Measurements from ENCODE around the gene PHKB. TPM values are rescaled to one million over a fixed set of nuclear protein-coding genes. Genes with fewer than 3 reads are reported as not detected.

PHKB gene
- polyA plus RNA-seq, 1 donor, result 73.3 TPM

GRCh38 chr16:47481698-47482374 lies 20.7 kb downstream of the PHKB start:
- Histone ChIP-seq H3K4me1 (ENCODE audit: control insufficient read depth, insufficient read depth, low read length) (no peaks in the 10 kb centered on the region), H3K36me3 (ENCODE audit: control insufficient read depth, insufficient read depth, low read length) (peaks cover 2% of the 10 kb centered on the region), H3K4me3 (ENCODE audit: low read length) (no peak overlapping the region), H3K27me3 (ENCODE audit: control insufficient read depth, insufficient read depth, low read length) (no peaks in the 10 kb centered on the region), H3K27ac (ENCODE audit: low read length) (no peak overlapping the region), H3K9me3 (ENCODE audit: control insufficient read depth, low read depth, low read length) (no peaks in the 10 kb centered on the region)
- no CpG with 5 or more reads among the region's 6 CpGs for WGBS (ENCODE audit: insufficient coverage, low lambda C conversion rate)
- DNase-seq, result no peak

GRCh38 chr16:47483616-47484015 lies 22.5 kb downstream of the PHKB start:
- H3K36me3 ChIP-seq (ENCODE audit: control insufficient read depth, insufficient read depth, low read length), result peaks cover 2% of the 10 kb centered on the region
- H3K9me3 ChIP-seq (ENCODE audit: control insufficient read depth, low read depth, low read length), result peaks cover 2% of the 10 kb centered on the region
- DNase-seq, result no peak
- no peak overlapping the region for H3K4me3 ChIP-seq (ENCODE audit: low read length)
- no peaks in the 10 kb centered on the region for H3K27me3 ChIP-seq (ENCODE audit: control insufficient read depth, insufficient read depth, low read length)
- no peaks in the 10 kb centered on the region for H3K4me1 ChIP-seq (ENCODE audit: control insufficient read depth, insufficient read depth, low read length)
- no CpG with 5 or more reads among the region's 2 CpGs for WGBS (ENCODE audit: insufficient coverage, low lambda C conversion rate)
- no peak overlapping the region for H3K27ac ChIP-seq (ENCODE audit: low read length)

GRCh38 chr16:47486856-47487255 lies 25.7 kb downstream of the PHKB start:
- H3K4me3 ChIP-seq (ENCODE audit: low read length), result no peak overlapping the region
- no peak overlapping the region for H3K27ac ChIP-seq (ENCODE audit: low read length)
- H3K4me1 ChIP-seq (ENCODE audit: control insufficient read depth, insufficient read depth, low read length), result no peaks in the 10 kb centered on the region
- H3K9me3 ChIP-seq (ENCODE audit: control insufficient read depth, low read depth, low read length), result peaks cover 7% of the 10 kb centered on the region
- no peaks in the 10 kb centered on the region for H3K27me3 ChIP-seq (ENCODE audit: control insufficient read depth, insufficient read depth, low read length)
- no peaks in the 10 kb centered on the region for H3K36me3 ChIP-seq (ENCODE audit: control insufficient read depth, insufficient read depth, low read length)
- DNase-seq, result no peak

- 100% methylated on average over 1 of the region's 3 CpGs for WGBS (ENCODE audit: insufficient coverage, low lambda C conversion rate)
- H3K9me3 ChIP-seq (ENCODE audit: control insufficient read depth, low read depth, low read length), result peaks cover 11% of the 10 kb centered on the region
- H3K27me3 ChIP-seq (ENCODE audit: control insufficient read depth, insufficient read depth, low read length), result no peaks in the 10 kb centered on the region
- no peak for DNase-seq
- no peaks in the 10 kb centered on the region for H3K4me1 ChIP-seq (ENCODE audit: control insufficient read depth, insufficient read depth, low read length)
- no peak overlapping the region for H3K4me3 ChIP-seq (ENCODE audit: low read length)
- no peak overlapping the region for H3K27ac ChIP-seq (ENCODE audit: low read length)
- H3K36me3 ChIP-seq (ENCODE audit: control insufficient read depth, insufficient read depth, low read length), result no peaks in the 10 kb centered on the region
Measured at GRCh38 chr16:47488051-47488450, 26.9 kb downstream of the PHKB start.

- peaks cover 11% of the 10 kb centered on the region for H3K9me3 ChIP-seq (ENCODE audit: control insufficient read depth, low read depth, low read length)
- H3K4me3 ChIP-seq (ENCODE audit: low read length), result no peak overlapping the region
Measured at GRCh38 chr16:47490471-47490870, 29.3 kb downstream of the PHKB start.

DNA sequence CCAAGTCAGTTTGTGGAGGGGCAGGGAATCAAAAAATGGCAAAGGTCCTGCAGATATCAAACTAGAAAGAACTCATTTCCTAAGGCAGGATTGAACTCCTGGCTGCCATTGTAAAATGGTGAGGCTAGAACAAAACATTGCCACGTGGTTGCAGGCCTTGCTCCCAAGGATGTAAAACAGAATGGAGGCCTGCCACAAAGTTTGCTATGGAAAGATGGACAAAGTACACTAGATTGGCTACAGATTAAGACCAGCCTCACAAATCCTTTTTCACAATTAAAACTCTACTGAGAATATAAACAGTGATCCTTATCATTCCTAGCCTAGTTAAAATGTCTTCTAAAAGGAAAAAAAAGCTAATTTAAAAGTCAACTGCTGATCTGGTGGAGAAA lies 30.9 kb downstream of the PHKB start:
- no peak for DNase-seq
- WGBS (ENCODE audit: insufficient coverage, low lambda C conversion rate), result no CpG with 5 or more reads among the region's 1 CpG
- Histone ChIP-seq H3K36me3 (ENCODE audit: control insufficient read depth, insufficient read depth, low read length) (no peaks in the 10 kb centered on the region), H3K4me3 (ENCODE audit: low read length) (no peak overlapping the region), H3K27ac (ENCODE audit: low read length) (no peak overlapping the region), H3K4me1 (ENCODE audit: control insufficient read depth, insufficient read depth, low read length) (no peaks in the 10 kb centered on the region), H3K27me3 (ENCODE audit: control insufficient read depth, insufficient read depth, low read length) (no peaks in the 10 kb centered on the region), H3K9me3 (ENCODE audit: control insufficient read depth, low read depth, low read length) (peaks cover 11% of the 10 kb centered on the region)

More at GRCh38 chr16:47490471-47490870, 29.3 kb downstream of the PHKB start:
- no peak for DNase-seq
- H3K36me3 ChIP-seq (ENCODE audit: control insufficient read depth, insufficient read depth, low read length), result no peaks in the 10 kb centered on the region
- H3K4me1 ChIP-seq (ENCODE audit: control insufficient read depth, insufficient read depth, low read length), result no peaks in the 10 kb centered on the region
- H3K27me3 ChIP-seq (ENCODE audit: control insufficient read depth, insufficient read depth, low read length), result no peaks in the 10 kb centered on the region
- no peak overlapping the region for H3K27ac ChIP-seq (ENCODE audit: low read length)

GRCh38 chr16:47492428-47493377 lies 31.6 kb downstream of the PHKB start:
- Histone ChIP-seq H3K36me3 (ENCODE audit: control insufficient read depth, insufficient read depth, low read length) (no peaks in the 10 kb centered on the region), H3K27me3 (ENCODE audit: control insufficient read depth, insufficient read depth, low read length) (no peaks in the 10 kb centered on the region), H3K4me1 (ENCODE audit: control insufficient read depth, insufficient read depth, low read length) (no peaks in the 10 kb centered on the region), H3K27ac (ENCODE audit: low read length) (no peak overlapping the region), H3K4me3 (ENCODE audit: low read length) (no peak overlapping the region), H3K9me3 (ENCODE audit: control insufficient read depth, low read depth, low read length) (peaks cover 11% of the 10 kb centered on the region)
- 33% methylated on average over 1 of the region's 10 CpGs for WGBS (ENCODE audit: insufficient coverage, low lambda C conversion rate)
- peak; percentile 19 to 27 for DNase-seq

DNA sequence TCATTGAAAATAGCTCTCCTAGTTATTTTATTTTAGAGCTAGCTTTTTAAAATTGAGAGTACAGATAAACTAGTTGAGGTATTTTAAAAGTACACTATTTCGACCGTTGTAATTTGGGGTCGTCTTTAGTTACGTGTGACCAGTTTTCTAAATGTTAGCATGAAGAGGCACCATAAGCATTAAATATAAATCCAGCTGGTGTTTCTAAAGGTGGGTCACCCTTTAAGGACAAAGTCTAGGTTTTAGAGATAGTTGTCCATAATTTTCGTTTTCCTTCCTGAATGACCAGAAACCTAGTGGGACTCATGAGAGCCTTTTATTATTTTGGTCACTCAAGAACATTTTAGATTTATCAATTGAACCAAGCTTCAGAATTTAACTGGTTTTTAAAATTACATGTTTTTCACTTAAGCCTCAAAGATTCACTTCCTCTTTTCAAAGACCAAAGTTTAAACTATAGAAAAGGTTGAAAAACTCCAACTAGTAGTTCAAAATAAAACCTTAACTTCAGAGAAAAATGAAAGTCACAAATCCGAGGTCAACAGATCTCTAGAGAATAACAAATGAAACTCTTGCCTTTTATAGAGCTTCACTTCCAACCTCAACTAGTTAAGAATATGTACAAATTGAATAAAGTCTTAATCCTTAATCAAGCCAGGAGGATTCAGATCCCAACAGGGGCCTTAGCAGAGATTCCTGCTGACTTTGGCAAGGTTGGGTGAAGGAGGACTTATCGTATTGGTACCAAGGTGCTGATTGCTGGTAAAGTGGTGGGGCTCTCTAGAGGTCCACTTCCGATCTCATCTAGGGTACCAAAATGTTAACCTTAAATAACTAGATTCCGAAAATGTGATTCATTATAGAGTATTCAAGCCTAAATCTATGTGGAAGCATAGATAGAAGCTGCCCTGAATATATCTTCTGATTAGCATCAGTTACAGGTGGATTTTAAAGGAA lies 32.5 kb downstream of the PHKB start:
- no CpG with 5 or more reads among the region's 9 CpGs for WGBS (ENCODE audit: insufficient coverage, low lambda C conversion rate)
- DNase-seq, result no peak
- H3K27ac ChIP-seq (ENCODE audit: low read length), result no peak overlapping the region
- peaks cover 2% of the 10 kb centered on the region for H3K36me3 ChIP-seq (ENCODE audit: control insufficient read depth, insufficient read depth, low read length)
- H3K4me1 ChIP-seq (ENCODE audit: control insufficient read depth, insufficient read depth, low read length), result no peaks in the 10 kb centered on the region
- no peaks in the 10 kb centered on the region for H3K27me3 ChIP-seq (ENCODE audit: control insufficient read depth, insufficient read depth, low read length)
- no peak overlapping the region for H3K4me3 ChIP-seq (ENCODE audit: low read length)
- peaks cover 8% of the 10 kb centered on the region for H3K9me3 ChIP-seq (ENCODE audit: control insufficient read depth, low read depth, low read length)

DNA sequence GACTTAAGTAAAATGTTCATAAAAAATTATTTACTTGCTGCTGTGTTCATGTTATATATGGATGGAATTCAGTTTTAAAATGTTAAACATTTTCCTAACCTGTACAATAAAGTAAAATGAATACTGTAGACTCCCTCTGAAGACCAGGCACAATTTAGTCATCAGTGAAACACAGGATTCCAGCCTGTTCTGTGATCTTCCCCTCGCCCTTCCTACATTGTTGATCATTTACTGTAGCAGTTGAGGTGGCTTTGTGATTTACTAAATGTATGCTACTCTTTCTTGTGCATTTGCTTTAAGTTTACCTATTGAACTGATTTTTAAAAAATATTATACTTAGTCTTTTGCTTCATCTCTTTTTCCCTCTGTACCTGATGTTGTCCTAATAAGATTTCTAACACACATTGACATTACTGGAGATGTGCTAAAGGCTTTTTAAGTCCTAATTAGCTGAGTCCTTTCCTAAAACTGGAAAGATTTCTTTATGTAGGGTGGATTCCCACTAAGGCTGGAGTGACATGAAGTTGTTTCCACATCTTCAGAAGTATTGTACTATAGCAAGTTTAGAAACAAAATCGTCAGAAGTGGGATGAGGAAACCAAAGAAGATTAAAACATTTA lies 38.1 kb downstream of the PHKB start:
- no peak for DNase-seq
- WGBS (ENCODE audit: insufficient coverage, low lambda C conversion rate), result 80% methylated on average over 1 of the region's 2 CpGs
- Histone ChIP-seq H3K4me1 (ENCODE audit: control insufficient read depth, insufficient read depth, low read length) (no peaks in the 10 kb centered on the region), H3K4me3 (ENCODE audit: low read length) (no peak overlapping the region), H3K36me3 (ENCODE audit: control insufficient read depth, insufficient read depth, low read length) (peaks cover 31% of the 10 kb centered on the region), H3K9me3 (ENCODE audit: control insufficient read depth, low read depth, low read length) (no peaks in the 10 kb centered on the region), H3K27me3 (ENCODE audit: control insufficient read depth, insufficient read depth, low read length) (no peaks in the 10 kb centered on the region), H3K27ac (ENCODE audit: low read length) (no peak overlapping the region)

Data from large intestine (tissue), 3 donors.